GM18861 (cell line): Measurements from ENCODE around the gene ZNF668.

Experiments used
- ATAC-seq: cut with Tn5 transposase; IDR thresholded peaks from one replicate; pipeline ENCODE4 v1.9.1; 2021; ENCODE audit not compliant: unreplicated experiment

The ZNF668 gene

GRCh38 chr16:31073970-31074813 is at the start of gene ZNF668, which contains the start of gene ZNF646:
ZNF668 (minus strand) TSS chr16:31074240; CDS start chr16:31064459, 9,781 bp downstream.
ZNF646 (plus strand) TSS chr16:31074422; CDS start chr16:31076325, 1,903 bp downstream.
- ATAC-seq = peak; percentile 53

- ATAC-seq = no peak
These were observed 46.1 kb upstream of the ZNF668 start for GRCh38 chr16:31120129-31120528.

GRCh38 chr16:31118223-31119155 is 44.4 kb upstream of the ZNF668 start:
- ATAC-seq = no peak

GRCh38 chr16:31117384-31118222 is 43.6 kb upstream of the ZNF668 start, which contains the start of gene KAT8:
KAT8 (plus strand) TSS chr16:31117664; CDS start chr16:31117682, 18 bp downstream.
- ATAC-seq = peak; percentile 74

- ATAC-seq = no peak
These were observed 40.4 kb upstream of the ZNF668 start for GRCh38 chr16:31114468-31114867.

GRCh38 chr16:31113121-31114120 is 39.4 kb upstream of the ZNF668 start:
- peak; percentile 30 for ATAC-seq

GRCh38 chr16:31112711-31113110 is 38.7 kb upstream of the ZNF668 start:
- ATAC-seq = no peak

- ATAC-seq = no peak
These were observed 37.9 kb upstream of the ZNF668 start for GRCh38 chr16:31111881-31112466.

- no peak for ATAC-seq
These were observed 36.3 kb upstream of the ZNF668 start for GRCh38 chr16:31110106-31111034.

- no peak for ATAC-seq
These were observed 35.6 kb upstream of the ZNF668 start for GRCh38 chr16:31109622-31110021.

- no peak for ATAC-seq
These were observed 34.9 kb upstream of the ZNF668 start for GRCh38 chr16:31108794-31109558.

- ATAC-seq = peak; percentile 70
These were observed 34.2 kb upstream of the ZNF668 start, which contains the start of gene BCKDK for GRCh38 chr16:31108035-31108793. BCKDK (plus strand) TSS chr16:31108386; CDS start chr16:31109224, 838 bp downstream.

- no peak for ATAC-seq
These were observed 33.4 kb upstream of the ZNF668 start for GRCh38 chr16:31107465-31107867.

- ATAC-seq = no peak
These were observed 32.7 kb upstream of the ZNF668 start for GRCh38 chr16:31106509-31107464.

GRCh38 chr16:31105677-31106213 is 31.7 kb upstream of the ZNF668 start:
- peak; percentile 45 for ATAC-seq
